Measurements from ENCODE around the gene GBA2.
A peak's percentile ranks its signal among the peaks of the same experiment; 100 is the strongest.

The GBA2 gene

DNA sequence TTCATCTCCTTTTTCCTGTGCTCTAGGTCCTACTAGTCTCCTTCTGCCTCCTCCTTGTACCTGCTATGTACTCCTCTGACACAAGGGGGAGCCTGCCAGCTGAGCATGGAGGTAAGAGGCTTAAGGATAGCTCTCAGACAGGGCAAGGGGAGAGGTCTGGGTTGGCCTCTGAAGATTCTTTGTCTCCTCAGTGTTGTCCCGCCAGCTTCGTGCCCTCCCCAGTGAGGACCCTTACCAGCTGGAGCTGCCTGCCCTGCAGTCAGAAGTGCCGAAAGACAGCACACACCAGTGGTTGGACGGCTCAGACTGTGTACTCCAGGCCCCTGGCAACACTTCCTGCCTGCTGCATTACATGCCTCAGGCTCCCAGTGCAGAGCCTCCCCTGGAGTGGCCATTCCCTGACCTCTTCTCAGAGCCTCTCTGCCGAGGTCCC lies 12.8 kb downstream of the GBA2 start:
- DNase-seq, result peak; percentile 37 to 72

DNA sequence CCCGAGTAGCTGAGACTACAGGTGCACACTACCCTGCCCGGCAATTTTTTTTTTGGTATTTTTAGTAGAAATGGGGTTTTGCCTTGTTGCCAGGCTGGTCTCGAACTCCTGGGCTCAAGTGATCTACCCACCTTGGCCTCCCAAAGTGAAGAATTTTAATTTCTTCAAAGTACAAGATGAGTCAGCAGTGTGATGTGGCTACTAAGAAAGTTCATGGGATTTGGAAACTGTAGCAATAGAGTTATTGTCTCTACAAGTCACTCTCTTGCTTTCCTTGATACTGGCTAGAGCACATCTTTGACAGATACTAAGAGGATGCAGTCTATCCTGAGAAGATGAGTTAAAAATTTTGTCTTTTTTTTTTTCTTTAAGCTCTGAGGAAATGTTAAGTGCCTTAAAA lies 14.9 kb downstream of the GBA2 start:
- DNase-seq, result no peak

DNA sequence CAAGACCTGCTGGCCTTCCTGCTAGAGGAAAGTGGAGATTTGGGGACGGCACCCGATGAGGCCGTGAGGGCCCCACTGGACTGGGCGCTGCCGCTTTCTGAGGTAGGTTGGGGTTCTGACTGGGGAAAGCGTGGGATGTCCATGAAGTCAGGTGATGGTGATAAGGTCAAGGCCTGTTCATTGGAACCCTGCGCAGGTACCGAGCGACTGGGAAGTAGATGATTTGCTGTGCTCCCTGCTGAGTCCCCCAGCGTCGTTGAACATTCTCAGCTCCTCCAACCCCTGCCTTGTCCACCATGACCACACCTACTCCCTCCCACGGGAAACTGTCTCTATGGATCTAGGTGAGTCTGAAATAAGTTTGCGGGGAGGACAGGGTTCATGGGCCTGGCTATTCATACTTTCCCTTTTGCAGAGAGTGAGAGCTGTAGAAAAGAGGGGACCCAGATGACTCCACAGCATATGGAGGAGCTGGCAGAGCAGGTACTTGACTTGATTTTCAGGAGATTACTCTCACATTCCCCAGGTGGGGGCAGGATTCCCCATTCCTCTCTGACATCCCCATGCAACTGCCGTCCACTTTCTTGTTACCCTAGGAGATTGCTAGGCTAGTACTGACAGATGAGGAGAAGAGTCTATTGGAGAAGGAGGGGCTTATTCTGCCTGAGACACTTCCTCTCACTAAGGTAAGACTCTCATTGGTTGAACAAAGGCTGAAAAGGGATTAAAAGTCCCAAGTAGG lies 16.1 kb downstream of the GBA2 start:
- peak; percentile 33 to 35 for DNase-seq

DNA sequence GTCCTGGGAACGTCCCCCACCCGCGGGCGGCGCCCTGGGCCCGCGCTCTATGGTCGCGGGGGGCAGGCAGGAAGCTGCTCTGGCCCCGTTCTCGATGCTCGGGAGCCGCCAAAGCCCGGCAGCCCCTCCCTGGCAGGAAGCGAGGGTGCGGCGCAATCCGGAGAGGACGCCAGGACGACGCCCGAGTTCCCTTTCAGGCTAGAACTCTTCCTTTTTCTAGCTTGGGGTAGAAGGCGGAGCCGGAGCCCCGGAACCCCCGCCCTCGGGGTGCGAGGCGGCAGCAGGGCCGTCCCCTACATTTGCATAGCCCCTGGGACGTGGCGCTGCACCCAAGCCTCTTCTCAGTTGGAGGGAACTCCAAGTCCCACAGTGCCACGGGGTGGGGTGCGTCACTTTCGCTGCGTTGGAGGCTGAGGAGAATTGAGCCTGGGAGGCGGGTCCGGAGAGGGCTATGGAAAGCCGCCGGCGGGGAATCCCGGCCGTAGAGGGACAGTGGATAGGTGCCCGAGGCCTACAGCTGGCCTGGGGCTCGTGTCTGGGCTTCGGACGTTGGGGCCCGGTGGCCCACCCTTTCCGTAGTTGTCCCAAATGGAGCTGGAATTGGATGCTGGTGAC lies 16.7 kb downstream of the GBA2 start, which contains the start of the genes CREB3 and TLN1:
TSS of gene CREB3 (plus strand) at position 482 of the 615 bp plus-strand sequence. CDS start at position 589, 107 bp downstream.
TSS of gene TLN1 (minus strand) at position 11 of the 615 bp plus-strand sequence. CDS start 6,501 bp downstream, outside the sequence.
- DNase-seq, result peak; percentile 99 to 100

DNA sequence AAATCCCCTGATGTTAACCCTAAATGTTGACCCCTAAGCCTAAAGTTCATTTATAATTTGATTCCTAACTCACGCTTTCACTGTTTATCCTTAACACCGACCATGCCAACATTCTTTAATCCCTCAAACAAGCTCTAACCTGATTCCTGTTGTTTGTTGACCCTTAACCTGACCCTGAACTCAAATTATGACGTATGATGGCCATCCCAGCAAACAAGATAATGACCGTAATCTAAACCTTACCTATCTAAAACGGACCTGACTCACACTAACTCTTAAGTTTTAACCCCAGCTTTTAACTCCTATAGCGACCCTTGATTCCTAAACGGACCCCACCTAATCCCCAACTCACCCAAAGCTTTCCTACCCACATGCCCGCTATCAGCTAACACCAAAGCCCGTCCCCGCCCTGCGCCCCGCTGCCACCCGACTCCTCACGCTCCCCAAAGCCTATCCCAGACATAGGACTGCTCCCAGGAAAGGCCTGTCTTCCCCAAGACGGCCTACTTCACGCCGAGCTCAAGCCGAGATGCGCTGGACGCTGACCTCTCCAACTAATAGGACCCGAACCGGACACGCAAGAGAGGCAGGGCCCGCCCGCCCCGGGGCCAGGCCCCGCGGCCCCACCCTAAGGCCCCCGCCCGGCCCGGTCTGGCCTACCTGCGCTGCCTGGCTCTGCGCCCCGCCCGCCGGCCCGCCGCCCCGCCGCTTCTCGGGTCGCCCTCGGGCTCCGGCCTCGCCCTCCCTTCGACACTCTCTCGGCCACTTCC lies 17.4 kb downstream of the GBA2 start:
- DNase-seq, result peak in 1 of 2 donors; percentile 14

DNA sequence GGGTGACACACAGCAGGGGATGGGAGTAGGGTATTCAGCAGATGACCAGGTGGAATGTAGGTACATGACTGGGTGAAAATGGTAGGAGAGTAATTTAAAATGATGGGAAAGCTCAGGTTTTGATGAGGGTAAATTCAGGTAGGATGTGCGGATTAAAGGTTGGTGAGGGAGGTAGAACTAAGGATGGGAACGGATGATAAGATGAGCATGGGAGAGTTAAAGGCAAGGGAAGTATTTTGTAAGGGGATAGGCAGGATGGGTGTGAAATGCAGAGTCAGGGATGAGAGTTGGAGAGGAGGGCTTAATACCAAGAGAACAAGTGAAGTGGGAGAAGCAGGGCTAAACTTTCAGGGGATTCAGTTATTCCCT lies 18.6 kb downstream of the GBA2 start:
- DNase-seq, result no peak

DNA sequence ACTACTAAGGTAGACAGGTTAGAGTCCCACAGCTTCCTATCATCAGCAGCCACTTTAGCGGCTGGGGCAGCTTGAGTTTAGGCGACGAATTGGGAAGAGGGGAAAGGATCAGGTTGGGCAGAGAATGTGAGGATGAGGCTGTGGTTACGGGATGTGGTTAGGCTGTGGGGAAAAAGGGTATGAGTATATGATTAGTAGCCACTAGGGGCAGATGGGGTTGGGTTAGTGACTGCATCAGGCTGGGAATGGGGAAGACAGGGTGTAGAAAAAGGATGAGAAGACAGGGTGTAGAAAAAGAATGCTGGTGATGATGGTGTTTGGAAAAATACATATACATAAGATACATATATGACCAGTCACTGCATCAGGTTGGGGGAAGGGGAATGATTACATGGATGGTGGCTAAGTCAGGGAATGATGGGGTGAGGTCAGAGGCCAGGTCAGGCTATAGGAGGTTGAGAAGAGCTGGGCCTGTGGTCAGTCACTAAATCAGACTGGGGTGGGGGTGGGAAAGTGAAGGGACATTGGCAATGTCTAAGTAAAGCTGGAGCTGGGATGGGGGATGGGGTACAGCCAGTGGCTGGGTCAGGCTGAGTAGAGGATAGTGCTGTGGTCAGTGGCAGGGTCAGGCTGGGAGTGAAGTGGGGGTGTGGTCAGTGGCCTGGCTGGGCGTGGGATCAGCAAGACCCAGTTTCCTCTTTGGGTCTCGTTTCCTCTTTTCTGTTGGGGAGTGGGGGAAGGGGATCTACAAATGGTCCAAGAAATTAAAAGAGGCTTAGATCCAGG lies 19.1 kb downstream of the GBA2 start:
- DNase-seq, result peak; percentile 57 to 75

DNA sequence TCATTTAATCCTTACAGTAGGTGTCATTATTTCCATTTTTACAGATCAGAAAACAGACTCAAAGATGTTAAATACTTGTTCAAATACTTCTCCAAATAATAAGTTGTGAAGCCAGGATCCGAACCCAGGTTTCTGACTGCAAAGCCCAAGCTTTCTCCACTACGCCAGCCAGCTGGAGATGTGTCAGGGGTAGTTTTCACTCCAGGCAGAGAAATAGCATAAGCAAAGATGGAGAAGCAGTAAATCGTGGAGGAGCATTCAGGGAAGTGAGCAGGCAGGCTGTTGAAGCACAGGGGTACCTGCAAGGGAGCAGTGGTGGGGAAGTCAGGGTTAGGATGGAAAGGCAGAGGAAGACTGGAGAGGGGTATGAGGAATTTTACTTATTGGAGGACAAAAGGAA lies 19.9 kb downstream of the GBA2 start:
- DNase-seq, result no peak

DNA sequence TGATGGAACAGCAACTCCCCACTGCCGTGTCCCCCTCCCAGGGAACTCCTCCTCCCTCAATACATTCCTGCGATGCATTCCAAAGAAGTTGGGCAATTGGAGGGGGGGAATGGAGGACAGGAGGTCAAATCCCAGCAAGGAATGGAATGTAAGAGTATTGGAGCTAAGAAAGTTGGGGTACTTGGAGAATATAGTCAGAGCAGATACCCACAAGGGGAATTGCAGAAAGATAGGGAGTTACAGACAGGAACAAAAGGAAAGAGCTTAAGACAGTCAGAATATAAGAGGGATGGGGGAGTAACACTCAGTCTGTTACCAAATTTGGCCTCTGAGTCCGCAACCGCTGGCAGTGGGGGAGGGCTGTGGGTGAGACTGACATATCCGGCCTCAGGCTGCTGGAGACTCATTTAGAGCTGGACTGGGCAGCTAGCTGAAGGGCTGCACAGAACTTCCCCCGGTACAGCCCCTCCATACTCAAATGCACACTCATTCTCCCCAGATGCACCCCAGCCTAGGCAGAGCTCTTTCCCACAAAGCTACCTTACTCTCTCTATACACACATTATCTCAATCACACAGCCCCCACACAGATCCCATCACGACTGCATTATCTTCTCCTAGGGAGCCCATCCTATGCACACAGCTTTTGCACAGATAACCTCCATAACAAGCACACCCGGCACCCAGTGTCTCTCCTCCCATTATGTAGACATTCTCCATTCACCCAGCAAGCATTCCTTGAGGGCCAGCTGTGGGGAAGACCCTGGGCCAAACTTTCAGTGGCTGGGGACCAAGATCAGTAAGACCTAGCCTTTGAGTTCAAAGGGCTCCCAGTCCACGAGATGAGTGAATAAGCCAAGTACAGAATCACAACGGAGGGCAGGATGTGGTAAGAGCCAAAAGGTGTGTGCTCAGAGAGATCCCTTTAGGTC lies 20.7 kb downstream of the GBA2 start:
- DNase-seq, result peak; percentile 64 to 69

DNA sequence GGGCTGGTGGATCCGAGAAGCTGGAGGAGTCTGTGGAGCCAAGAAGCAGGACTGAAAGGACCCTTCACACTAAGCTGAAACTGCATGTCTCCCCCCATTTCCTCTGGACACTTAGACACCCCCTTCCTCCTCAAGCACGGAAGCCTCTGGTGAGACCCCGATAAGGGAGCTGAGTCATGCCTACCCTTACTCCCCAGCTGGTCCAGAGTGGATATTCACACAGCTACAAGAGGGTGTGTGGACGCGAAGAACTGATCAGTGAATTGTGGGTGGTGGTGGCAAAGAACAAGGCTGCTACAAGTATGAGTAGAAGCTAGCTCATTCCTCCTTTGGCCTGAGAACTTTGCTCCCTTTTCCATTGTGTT lies 21.4 kb downstream of the GBA2 start:
- DNase-seq, result no peak

DNA sequence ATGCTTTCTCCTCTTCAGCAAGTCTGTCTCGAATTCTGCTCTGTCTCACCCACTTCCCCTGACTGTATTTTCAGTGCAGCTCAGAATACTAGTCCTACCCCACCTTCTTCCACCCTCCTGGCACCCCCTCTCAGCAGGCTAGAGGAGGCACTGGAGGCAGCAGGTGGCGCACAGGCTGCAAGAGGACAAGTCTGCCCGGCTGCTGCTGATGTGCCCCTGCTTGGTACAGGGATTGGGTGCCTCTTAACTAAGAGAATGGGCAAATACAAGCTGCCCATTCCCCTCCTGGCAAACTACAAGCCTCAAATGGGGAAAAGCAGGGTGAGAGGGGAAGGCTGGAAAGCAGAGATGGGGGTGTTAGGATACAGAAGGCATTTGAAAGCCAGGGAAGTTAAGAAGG lies 22.1 kb downstream of the GBA2 start:
- no peak for DNase-seq

DNA sequence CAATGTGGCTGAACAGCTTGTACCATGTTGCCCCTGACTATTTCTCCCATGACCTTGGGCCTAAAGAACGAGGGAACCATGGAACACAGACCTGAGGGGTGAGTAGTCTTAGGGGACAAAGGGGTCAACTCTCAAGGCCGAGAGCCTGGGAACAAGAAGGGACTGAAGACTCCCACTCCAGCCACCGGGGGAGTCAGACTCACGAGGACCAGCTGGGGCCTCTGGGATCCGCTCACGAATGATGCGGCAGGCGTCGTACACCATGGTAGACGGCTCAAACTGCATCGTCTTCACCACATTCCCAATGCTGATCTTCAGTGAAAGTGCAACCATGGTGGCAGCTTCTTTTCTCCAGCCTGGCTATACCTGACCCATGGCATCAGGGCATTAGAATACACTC lies 23.7 kb downstream of the GBA2 start:
- DNase-seq, result no peak

DNA sequence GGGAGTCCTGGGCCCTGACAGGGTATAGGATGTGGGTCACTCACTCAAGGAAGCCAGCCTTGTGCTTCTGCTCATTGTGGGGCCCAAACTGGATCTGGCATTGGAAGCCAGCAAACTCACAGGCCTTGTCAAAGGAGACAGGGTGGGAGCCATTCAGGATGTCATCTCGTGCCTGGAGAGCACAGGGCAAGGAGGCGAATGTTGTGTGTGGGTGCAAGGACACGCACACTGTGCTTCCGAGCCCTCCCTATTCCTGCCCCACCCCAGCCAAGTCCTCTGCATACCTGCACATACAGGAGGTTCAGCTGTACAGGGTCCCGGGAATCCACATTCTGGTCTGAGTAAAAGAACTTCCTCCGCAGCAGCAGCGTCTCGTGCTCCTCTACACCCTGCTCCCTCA lies 25.1 kb downstream of the GBA2 start:
- DNase-seq, result no peak

DNA sequence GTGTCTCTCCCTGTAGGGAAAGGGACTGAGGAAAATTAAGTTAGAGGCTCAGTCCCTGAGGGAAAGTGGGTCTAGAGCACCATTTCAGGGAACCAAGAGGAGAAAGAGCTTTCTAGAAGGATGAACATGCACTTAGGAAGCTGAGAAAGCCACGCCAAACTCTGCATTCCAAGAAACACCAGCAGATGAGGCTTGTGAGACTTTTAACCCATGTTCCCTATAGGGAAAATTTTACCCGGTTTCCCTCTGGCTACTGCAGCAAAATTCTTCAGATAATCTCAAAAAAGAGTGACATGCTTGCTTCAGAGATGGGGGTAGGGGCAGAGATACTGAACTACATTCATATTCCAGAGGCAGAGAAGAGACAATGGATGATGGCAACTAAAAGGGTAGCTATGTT lies 25.6 kb downstream of the GBA2 start:
- DNase-seq, result no peak

DNA sequence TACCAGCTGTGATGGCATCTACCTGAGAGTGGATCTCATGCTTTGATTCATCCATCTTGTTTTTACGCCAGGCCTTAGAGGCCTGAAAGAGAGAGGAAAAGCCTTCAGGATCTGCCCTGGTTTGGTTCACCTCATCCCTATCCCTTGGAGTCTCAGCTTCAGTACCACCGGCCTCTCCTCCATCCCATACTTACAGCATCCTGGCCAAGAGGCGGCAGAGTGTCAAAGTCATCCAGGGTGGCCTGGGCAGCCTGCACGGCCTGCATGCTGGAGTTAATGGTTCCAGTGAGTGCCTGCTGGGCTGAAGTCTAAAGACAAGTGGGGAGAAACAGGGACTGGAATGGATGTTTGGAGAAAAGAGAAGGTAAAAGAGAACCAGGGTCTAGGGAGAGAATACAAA lies 29.5 kb downstream of the GBA2 start:
- DNase-seq, result no peak

DNA sequence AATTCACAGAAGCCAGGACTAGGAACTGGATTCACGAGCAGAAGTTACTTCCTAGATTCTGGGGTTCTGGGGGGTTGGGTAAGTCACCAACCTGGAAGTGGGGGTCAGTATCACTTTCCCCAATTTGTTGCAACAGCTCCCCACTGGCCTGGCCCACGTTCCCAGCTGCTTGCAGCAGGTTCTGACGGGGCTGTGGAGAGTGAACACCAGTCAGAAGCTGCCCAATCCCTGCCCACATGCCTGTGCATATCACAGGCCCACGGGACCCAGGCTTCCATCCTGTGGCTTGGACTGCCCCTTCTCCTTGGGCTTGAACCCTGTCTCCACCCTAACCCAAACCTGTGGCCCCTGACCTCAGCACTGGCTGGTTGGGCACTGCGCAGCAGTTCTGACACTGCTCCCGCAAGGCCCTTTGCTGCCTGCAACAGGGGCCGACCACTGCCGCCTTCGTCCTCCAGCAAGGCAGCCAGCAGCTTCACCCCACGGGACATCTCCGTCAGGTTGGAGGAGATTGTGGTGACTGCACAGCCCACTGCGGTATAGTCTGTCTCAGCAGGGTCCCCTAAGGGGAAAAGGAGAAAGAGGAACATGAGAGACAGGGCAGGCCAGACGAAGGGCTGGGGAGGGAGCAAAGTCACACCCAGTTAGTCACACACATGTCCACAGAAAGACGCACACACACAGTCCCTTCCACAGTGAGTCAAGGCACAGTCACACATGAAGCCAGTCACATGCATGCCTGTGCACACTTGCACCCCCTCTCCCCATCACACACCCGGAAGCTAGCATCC lies 30.1 kb downstream of the GBA2 start:
- DNase-seq, result peak; percentile 8 to 47

DNA sequence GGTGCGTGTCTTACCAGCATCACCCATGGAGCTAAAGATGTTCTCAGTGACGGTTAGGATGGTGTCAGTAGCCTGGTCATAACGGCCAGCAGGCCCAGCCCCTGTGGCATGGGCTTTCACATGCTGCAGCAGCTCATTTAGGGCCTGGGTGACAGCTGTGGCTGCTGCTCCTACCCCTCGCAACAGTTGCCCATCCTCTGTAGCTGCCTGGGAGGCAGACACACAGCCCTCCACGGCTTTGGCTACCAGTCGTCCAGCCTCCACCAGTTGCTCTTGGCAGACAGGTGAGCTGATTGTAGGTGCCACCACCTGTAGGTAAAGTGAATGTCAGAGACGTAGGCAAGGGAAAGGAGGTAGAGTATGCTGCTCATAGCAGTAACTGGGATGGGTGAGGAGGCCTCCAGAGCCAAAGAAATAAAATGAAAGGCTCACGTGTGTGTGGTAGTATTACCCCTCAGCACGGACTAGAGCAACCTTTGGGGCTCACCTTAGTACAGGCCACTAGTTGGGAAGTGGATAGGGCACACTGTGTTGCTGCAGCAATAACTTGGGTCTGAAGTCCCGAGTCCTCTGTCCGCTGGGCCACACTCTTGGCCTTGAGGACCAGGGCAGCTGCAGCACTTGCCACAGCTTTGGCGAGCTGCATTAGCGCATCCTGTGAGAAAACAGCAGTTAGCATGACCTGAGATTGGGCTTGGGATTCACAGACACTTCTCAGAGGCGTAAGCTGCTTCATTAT lies 31.7 kb downstream of the GBA2 start:
- DNase-seq, result no peak

DNA sequence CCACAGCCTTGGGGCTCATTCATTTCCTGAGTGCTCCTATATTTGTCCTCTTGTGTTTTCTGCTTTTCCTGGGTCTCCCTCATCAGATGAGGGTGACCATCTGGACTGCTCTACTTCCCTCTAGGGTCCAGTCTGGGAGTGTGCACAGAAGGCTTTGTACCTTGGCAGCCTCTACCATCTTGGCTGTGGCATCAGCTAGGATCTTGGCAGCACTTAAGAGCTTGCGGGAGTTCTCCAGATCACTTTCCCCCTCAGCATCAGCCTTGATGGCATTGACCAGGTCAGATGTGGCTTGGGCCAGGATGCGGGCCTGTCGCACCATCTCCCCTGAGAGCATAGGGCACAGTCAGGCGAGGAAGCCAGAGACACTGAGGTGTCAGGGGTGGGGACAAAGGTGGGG lies 32.8 kb downstream of the GBA2 start:
- DNase-seq, result no peak

DNA sequence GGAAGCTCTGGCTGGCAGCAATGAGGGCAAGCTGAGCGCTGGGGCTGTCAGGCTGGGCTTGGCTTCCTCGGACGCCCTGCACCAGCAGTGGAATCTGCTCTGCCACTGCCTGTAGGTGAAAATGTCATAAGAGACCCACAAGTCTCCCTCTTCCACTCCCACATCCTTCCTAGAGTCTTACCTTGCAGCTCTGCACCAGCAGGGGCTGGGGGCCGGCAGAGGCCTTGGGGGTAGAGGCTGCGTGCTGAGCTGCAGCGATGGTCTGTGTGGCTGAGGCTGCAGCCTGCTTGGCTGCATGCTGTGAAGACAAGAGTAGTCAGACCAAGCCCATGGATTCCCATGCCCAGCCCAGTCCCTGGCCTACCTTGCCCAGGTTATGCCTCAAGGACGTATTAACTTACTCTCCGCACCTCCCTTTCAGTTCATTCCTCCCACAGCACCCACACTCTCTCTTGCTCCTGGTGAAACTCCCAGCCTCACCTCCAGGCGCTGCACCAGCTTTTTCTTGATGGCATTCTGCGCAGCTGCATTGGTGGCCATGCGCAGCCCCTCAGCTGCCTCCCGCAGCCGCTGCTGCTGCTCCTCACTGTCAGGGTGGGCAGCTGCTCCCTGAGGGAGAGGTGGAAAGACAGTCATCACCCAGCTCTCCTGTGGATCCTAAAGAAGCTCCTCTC lies 34.3 kb downstream of the GBA2 start:
- no peak for DNase-seq

DNA sequence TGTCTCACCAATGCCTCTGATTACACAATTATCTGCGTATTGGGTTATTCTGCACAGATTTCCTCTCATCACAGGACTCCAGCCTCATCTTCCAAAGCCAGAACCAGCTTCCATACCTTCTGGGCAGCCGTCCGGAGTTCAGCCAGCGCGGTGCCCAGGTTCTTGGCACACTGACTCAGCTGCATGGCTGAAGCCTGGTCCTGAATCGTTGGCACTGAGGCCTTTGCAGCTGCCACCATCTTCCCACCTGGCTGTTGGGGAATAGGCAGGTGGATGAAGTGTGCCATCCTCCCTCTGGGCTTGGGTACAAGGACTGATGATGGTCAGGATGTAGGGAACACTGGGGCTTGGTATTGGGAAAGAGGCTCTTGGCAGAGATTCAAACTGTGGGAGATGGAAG lies 34.9 kb downstream of the GBA2 start:
- no peak for DNase-seq
